Left cardiac atrium (tissue), 4 donors: ENCODE data around the gene PDRG1. TPM values are rescaled to one million over a fixed set of nuclear protein-coding genes. Genes with fewer than 3 reads are reported as not detected.
"Not testable (repeated sequence)": the region's sequence is repeated elsewhere in the genome, so short reads cannot be mapped to it uniquely, and the experiment has no call there.

Experiments used
- ATAC-seq, 2 donors: fragments of 200-7000 bp; cut with Tn5 transposase; one replicate each; pipeline ENCODE4 v1.9.1; 2020; ENCODE audit warnings: mild to moderate bottlenecking in 2 of 2, moderate library complexity in 2 of 2
- DNase-seq: peaks from one replicate; pipeline ENCODE4 v3.0.0-alpha.2; 2020
- intact Hi-C, 2 donors: fragments of 100-400 bp; cut with DNase I; formaldehyde crosslinking; loops; one replicate each; pipeline versions ENCODE4 v1.14.1 to v1.15.1; 2022 to 2023
- total RNA-seq, 2 donors: library from RNA; stranded (reverse); fragmentation: NEBNext Ultra II Directional; extraction: Animal tissue kit (Norgen Biotek cat#: 25700); gene quantifications; one replicate each; pipeline ENCODE4 v1.2.1, GENCODE V29; 2021
- donor health status: DM: no; HTN: yes; CAD: no.
- donor health status: DM: no; HTN: yes; CAD: no; lungs with severe emphysema.
- donor health status: DM: yes; HTN: yes; CAD: no.
- donor health status: Dilated cardiomyopathy.

The PDRG1 gene
- total RNA-seq, 2 donors from 2014 or later = 8.8 to 9.6 TPM

DNA sequence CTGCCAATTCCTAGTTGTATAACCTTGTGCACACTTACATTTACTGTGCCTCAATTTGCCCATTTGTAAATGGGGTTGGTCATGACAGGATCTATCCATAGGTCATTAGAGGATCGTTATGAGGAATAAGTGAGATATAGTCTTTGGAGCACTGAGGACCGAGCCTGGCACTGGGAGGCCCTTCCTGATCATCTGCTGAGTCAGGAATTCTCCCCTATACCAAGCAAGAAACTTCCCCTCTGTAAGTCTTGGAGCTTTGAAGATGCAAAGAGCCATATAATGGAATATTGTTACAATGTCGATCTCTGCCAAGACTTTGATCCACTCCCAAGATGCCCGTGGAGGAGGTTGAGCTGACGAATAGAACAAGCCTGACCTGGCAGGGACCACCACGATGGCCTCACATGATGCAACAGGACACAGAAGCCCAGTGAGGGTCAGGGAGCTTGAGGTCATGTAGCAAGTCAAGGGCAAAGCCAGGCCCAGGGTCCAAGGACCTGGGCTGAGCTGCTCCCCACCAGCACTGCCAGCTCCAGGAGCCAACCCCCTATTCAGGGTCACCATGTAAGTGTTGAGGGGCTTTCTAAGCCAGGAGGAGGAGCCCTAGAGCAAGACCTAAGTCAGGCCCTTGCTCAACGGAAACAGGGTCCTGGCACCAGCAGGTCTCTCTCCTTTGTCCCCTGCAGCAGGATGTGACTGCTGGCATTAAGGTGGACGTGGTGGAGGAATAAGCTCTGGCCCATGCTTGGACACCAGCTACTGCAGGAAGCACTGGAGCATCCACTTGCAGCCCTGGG lies 16.7 kb downstream of the PDRG1 start:
- DNase-seq (no peak), ATAC-seq (no peak)
- intact Hi-C loops = no loop called here

GRCh38 chr20:31934491-31934890 lies 17.4 kb downstream of the PDRG1 start:
- no peak for DNase-seq
- intact Hi-C loops = no loop called here
- no peak for ATAC-seq

GRCh38 chr20:31933698-31934097 lies 18.1 kb downstream of the PDRG1 start:
- intact Hi-C loops = no loop called here
- ATAC-seq (no peak), DNase-seq (no peak)

- intact Hi-C loops = no loop called here
- no peak for DNase-seq
- ATAC-seq = no peak
Observed at GRCh38 chr20:31930779-31931178, 21.1 kb downstream of the PDRG1 start.

DNA sequence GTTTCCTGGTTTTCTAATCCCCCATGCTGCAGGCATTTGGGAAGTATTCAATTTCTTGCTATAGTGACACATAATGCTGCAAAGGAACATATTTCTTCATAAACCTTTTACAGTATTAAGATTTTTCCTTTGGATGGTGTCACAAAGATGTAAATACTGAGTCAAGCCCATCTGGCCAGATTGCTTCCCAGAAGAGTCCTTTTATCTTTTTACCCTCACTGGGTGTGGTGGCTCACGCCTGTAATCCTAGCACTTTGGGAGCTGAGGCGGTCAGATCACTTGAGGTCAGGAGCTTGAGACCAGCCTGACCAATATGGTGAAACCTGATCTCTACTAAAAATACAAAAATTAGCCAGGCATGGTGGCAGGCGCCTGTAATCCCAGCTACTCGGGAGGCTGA lies 22.2 kb downstream of the PDRG1 start:
- ATAC-seq, intact Hi-C loops, DNase-seq: not testable (repeated sequence)

DNA sequence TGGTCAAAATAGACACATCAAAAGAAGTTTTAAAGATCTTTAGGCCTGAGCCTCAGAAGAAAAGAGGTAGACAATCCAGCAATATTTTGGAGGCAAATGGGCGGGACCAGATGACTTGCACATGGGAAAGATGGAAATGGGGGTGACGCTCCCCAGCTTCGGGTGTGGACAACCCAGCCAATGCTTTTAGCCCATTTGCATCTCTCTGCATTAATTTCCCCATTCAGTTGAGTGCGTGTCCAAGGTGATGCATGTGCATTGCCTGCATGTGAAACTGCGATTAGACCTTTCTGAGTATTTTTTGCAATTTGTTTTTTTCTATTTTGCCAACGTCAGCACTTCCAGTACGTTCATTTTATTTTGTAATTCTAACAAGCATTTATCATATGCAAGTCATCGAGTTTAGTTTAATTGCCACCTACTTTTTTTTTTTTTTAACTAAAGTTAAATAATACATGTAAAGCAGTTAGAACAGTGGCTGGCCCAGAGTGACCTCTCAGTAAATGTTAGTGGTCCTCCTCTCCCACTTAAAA lies 24.2 kb downstream of the PDRG1 start:
- intact Hi-C loops = no loop called here
- no peak for DNase-seq
- ATAC-seq = no peak

DNA sequence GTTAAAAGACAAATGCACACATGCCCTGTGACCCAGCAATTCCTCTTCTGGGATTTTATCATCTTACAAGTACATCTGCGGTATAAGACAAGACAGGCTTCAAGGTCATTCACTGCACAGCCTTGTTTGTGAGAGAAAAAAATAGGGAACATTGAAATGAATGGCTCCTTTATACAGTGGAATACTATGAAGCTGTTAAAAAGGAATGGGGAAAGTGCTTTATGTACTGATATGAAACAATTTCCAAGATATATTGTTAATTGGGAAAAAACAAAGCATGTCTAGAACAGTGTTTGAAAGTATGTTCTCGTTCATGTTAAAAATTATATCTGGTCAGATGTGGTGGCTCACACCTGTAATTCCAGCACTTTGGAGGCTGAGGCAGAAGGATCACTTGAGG lies 25.4 kb downstream of the PDRG1 start:
- intact Hi-C loops = no loop called here
- ATAC-seq (no peak), DNase-seq (no peak)

DNA sequence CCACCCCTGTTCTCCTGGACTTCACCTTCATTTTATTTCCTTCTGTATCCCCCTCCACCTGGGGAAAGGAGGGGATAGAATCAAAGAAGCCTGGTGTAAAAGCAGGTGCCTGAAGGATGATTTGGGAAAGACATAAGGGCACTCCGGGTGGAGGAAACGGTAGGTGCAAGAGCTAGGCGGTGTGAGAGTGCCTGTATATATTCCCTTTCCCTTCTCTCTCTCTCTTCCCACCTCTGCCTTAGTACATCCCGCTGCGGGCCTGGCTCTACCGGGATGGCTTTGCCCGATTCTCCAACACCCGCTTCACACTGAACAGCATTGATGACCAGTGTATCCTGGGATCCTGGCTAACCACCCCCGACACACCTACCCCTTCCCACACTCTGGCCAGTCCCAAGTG lies 26.2 kb downstream of the PDRG1 start:
- DNase-seq = no peak
- intact Hi-C loops = no loop called here
- ATAC-seq = no peak

DNA sequence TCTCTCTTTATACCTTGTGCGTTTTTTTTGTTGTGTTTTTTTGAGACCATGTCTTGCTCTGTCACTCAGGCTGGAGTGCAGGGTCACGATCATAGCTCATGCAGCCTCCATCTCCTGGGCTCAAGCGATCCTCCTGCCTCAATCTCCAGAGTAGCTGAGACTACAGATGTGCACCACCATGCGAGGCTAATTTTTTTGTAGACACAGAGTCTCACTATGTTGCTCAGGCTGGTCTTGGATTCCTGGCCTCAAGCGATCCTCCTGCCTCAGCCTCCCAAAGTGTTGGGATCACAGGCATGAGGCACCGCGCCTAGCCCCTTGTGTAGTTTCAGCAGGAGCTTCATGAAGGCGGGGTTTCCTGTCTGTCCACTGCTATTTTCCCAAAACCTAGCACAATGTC lies 27.3 kb downstream of the PDRG1 start:
- no peak for DNase-seq
- intact Hi-C loops = no loop called here
- no peak for ATAC-seq

DNA sequence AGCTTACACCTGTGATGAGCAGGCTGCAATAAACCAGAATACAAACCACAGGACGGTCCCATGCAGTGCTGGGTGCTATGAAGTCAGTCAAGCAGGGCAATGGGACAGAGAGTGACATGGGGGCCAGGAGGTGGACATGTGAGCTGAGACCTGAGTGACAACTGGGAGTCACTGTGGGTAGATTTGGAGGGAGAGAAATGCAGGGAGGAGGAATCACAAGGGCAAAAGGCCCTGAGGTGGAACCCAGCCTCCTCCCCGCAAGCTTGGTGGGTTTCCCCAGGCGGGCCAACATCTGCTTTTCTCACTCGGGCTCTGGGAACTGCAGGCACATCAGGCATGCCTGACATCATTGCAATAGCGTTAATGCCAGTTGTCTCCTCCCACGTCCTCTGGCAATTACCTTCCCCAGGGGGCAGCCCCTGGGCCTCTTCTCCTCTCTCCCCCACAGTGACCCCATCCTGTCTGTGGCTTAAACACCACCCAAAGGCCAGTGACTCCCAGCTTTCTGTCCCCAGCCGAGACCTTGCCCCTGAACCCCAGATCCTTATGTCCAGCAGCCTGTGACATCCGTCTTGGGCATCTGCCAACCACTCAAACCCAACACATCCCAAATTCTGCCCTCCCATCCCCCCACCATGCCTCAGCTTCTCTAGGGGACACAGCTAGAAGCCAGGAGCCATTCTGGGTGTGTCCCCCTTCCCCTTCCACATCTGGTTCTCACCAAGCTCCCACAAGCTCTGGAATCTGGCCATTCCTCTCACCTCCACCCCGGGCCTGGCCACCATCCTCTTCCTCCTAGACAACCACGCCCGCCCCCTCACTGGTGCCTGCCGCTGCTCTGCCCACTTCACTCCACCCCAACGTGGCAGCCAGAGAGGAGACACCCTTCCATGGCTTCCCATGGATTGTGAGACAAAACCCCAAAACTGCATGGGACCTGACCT lies 28.2 kb downstream of the PDRG1 start:
- intact Hi-C loops = no loop called here
- DNase-seq (no peak), ATAC-seq (no peak)

GRCh38 chr20:31922588-31922987 lies 29.3 kb downstream of the PDRG1 start:
- no peak for ATAC-seq
- DNase-seq = no peak
- intact Hi-C loops = no loop called here

DNA sequence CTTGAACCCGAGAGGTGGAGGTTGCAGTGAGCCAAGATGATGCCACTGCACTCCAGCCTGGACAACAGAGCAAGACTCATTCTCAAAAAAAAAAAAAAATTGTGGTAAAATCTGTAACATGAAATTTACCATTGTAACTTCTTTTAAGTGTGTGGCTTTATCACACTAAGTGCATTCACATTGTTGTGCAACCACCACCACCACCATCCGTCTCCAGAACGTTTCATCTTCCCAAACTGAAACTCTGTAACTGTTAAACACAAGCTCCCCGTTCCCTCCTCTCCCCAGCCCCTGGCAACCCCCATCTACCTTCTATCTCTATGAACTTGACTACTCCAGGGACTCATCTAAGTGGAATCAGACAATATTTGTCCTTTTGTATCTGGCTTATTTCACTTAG lies 29.7 kb downstream of the PDRG1 start:
- intact Hi-C loops = no loop called here
- ATAC-seq (no peak), DNase-seq (no peak)

- ATAC-seq, DNase-seq, intact Hi-C loops: not testable (repeated sequence)
Observed at GRCh38 chr20:31921480-31921879, 30.4 kb downstream of the PDRG1 start.

DNA sequence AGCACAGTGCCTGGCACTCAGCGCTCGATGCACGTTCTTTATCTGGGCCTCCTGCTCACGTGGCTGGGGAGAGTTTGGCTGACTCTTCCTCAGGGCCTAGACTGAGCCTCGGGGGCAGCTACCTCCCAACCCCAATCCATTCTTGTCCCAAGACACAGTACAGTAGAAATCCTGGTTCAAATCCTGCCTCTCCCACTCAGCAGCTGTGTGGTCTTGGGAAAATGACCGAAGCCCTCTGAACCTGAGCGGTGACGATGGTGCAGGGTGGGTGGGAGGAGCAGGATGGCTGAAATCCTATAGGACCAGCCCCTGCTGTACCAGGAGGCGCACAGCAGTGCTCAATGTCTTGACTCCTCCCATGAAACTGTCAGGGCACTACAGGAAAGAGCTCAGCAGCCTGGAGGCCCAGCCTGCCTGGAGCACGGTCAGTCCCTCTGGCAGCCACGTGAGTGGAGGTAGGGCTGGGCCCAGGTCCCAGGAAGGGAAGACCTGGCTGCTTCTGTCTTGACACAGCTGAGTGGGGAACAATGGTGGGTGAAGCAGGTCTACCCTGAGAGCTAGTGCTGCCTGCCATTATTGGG lies 31.5 kb downstream of the PDRG1 start:
- ATAC-seq = no peak
- no peak for DNase-seq
- intact Hi-C loops = no loop called here

DNA sequence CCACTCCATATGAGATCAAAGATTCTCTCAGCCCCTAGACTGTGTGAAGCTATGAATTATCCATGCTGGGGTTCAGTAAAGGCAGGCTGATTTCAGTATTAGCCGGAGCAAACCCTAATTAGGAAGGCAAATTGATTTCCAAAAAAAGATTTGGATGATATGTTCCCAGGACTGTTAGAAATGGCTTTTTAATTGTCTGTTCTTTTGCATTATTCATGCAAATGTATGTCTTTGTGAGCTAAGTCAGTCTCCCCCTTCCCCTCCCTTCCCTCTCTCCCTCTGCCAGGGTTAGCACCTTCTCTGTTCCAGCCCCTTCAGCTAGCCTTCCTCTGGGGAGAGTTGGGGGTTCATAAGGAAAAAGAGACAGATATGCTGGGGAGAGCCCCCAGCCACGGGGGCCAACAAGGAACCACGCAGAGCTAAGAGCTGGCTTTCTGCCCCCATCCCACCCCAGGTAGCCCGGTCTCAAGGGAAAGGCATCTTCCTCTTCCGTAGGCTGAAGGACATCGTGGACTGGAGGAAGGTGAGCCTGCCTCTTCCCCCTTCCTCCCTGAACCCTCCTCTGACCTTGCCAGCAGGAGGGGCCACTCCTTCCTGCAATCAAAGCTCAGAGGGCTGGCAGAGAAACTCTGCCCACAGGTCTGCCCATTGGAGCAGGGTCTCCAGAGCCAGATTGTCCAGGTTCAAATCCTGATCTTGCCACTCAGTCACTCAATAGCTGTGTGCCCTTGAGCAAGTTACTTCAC lies 32.3 kb downstream of the PDRG1 start:
- intact Hi-C loops = no loop called here
- DNase-seq (no peak), ATAC-seq (no peak)

- no peak for ATAC-seq
- intact Hi-C loops = no loop called here
Observed at GRCh38 chr20:31918466-31919105, 33.3 kb downstream of the PDRG1 start.

DNA sequence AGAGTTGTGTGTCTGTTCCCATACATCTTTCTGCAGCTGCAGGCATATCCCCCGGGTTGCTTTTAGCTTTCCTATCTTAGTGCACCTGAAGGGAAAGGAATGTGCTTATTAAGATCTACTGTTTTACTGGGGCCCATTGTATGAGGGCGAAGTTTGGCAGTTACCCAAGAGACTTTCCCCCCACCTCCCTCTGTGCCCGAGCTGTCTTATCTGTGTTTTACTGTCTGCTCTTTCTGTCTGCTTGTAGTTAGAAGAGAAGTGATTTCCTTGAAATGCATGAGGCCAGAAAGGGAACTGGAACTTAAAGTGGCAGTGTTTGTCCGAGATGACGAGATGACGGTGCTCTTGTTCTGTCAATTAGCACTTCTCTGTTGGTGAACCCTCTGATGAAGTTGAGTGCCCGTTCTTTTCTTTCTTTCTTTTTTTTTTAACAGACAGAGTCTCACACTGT lies 33.9 kb downstream of the PDRG1 start:
- DNase-seq, intact Hi-C loops, ATAC-seq: not testable (repeated sequence)

More at GRCh38 chr20:31918466-31919105, 33.3 kb downstream of the PDRG1 start:
- DNase-seq = no peak

DNA sequence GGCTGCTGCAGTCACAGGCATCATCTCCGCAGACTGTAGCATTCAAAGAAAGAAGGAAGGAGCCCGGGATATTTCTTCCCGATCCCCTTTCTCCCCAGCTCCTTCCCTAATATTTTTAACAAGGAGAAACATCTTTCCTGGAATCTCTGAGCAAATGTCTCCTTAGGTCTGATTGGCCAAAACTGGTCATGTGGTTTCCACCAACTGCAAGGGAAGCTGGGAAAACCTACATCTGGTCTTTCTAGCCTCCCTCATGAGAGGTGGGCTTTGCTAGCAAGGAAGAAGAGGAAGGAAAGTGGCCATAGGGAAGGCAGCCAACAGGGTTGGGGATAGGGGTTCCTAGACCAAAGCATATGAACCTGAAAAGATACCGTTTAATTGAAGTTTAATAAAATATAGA lies 35.1 kb downstream of the PDRG1 start:
- DNase-seq (no peak), ATAC-seq (no peak)
- intact Hi-C loops = no loop called here
